Osteocyte (in vitro differentiated cells): ENCODE results near the gene ZSCAN4. TPM values are rescaled to one million over a fixed set of nuclear protein-coding genes. Genes with fewer than 3 reads are reported as not detected.
A peak's percentile ranks its signal among the peaks of the same experiment; 100 is the strongest.

Experiments used
- DNase-seq: peaks from one replicate; pipeline ENCODE4 v3.0.0; 2021; ENCODE audit warnings: mixed read lengths; ENCODE audit not compliant: unreplicated experiment; ENCODE audit errors: extremely low spot score
- H3K27ac Mint-ChIP-seq: one replicate; pipeline ENCODE4 v1.8.0; 2021; ENCODE audit warnings: mild to moderate bottlenecking, mixed read lengths; ENCODE audit not compliant: unreplicated experiment
- H3K27me3 Mint-ChIP-seq: one replicate; pipeline ENCODE4 v1.8.0; 2021; ENCODE audit warnings: mixed read lengths; ENCODE audit not compliant: unreplicated experiment
- H3K36me3 Mint-ChIP-seq: one replicate; pipeline ENCODE4 v1.8.0; 2021; ENCODE audit warnings: mixed read lengths; ENCODE audit not compliant: unreplicated experiment
- H3K4me1 Mint-ChIP-seq: one replicate; pipeline ENCODE4 v1.8.0; 2021; ENCODE audit warnings: mixed read lengths; ENCODE audit not compliant: unreplicated experiment
- H3K4me3 Mint-ChIP-seq: one replicate; pipeline ENCODE4 v1.8.0; 2021; ENCODE audit warnings: mild to moderate bottlenecking, moderate library complexity, mixed read lengths; ENCODE audit not compliant: unreplicated experiment
- H3K9me3 Mint-ChIP-seq: one replicate; pipeline ENCODE4 v1.8.0; 2021; ENCODE audit warnings: mixed read lengths; ENCODE audit not compliant: unreplicated experiment
- total RNA-seq: library from RNA; stranded (reverse); gene quantifications from 2 replicates; pipeline ENCODE4 v1.2.1, GENCODE V29; 2021
- TF ChIP-seq, protein P1 (sequence below): fragments of 200-600 bp; sonication (generic); IDR thresholded peaks from 2 replicates; pipeline ENCODE4 v1.5.0; 2021; ENCODE audit warnings: antibody characterized with exemption, mild to moderate bottlenecking, moderate library complexity

The ZSCAN4 gene
- total RNA-seq, 1 donor from 2014 or later: not detected

DNA sequence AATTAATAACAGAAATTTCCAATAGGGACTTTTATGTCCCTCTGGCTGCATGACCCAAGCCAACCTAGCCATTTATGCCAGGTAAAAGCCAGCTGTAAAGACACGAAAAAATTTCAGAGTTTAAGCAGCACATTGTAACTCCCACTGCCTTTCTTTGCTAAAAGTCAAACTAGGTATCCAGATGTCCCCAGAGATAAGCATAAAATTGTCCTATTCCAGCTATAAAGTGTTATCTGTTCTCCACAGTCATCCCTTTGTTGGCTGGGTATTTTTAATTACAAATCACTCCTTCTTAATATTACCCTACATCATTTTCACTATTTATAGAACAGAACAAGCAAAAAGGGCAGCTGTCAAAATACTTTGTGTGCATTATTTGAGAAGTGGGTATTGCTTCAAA lies 43.5 kb downstream of the ZSCAN4 start:
- no peak for DNase-seq
- Mint-ChIP-seq H3K9me3 (peaks cover 39% of the 10 kb centered on the region), H3K36me3 (peaks cover 35% of the 10 kb centered on the region), H3K27me3 (no peaks in the 10 kb centered on the region), H3K27ac (no peak overlapping the region), H3K4me1 (peaks cover 21% of the 10 kb centered on the region), H3K4me3 (no peak overlapping the region)
- TF ChIP-seq, protein P1, sequence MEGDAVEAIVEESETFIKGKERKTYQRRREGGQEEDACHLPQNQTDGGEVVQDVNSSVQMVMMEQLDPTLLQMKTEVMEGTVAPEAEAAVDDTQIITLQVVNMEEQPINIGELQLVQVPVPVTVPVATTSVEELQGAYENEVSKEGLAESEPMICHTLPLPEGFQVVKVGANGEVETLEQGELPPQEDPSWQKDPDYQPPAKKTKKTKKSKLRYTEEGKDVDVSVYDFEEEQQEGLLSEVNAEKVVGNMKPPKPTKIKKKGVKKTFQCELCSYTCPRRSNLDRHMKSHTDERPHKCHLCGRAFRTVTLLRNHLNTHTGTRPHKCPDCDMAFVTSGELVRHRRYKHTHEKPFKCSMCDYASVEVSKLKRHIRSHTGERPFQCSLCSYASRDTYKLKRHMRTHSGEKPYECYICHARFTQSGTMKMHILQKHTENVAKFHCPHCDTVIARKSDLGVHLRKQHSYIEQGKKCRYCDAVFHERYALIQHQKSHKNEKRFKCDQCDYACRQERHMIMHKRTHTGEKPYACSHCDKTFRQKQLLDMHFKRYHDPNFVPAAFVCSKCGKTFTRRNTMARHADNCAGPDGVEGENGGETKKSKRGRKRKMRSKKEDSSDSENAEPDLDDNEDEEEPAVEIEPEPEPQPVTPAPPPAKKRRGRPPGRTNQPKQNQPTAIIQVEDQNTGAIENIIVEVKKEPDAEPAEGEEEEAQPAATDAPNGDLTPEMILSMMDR: no peak

GRCh38 chr19:57719424-57719823 lies 50.7 kb downstream of the ZSCAN4 start:
- H3K4me1 Mint-ChIP-seq: no peaks in the 10 kb centered on the region
- H3K27ac Mint-ChIP-seq: no peak overlapping the region
- peaks cover 65% of the 10 kb centered on the region for H3K36me3 Mint-ChIP-seq
- TF ChIP-seq, protein P1: no peak
- peaks cover 53% of the 10 kb centered on the region for H3K9me3 Mint-ChIP-seq
- DNase-seq: no peak
- H3K4me3 Mint-ChIP-seq: no peak overlapping the region
- no peaks in the 10 kb centered on the region for H3K27me3 Mint-ChIP-seq

- H3K27ac Mint-ChIP-seq: no peak overlapping the region
- H3K4me1 Mint-ChIP-seq: no peaks in the 10 kb centered on the region
- DNase-seq: peak; percentile 51
- no peaks in the 10 kb centered on the region for H3K27me3 Mint-ChIP-seq
- peaks cover 51% of the 10 kb centered on the region for H3K9me3 Mint-ChIP-seq
- TF ChIP-seq, protein P1: no peak
- H3K36me3 Mint-ChIP-seq: peaks cover 69% of the 10 kb centered on the region
- H3K4me3 Mint-ChIP-seq: no peak overlapping the region
Measured at GRCh38 chr19:57719901-57720519, 51.3 kb downstream of the ZSCAN4 start.

DNA sequence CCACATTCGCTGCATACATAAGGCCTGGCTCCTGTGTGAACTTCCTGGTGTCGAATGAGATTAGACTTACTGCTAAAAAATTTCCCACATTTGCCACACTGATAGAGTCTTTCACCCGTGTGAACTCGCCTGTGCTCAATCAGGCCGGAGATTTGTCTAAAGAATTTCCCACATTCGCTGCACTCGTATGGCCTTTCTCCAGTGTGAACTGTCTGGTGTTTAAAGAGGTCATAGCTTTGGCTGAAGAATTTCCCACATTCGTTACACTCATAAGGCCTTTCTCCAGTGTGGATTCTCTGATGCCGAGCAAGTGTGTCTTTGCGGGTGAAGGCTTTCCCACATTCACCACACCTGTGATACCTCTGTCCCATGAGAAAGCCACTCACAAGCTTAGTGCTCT lies 52.1 kb downstream of the ZSCAN4 start:
- Mint-ChIP-seq H3K27ac (no peak overlapping the region), H3K4me1 (no peaks in the 10 kb centered on the region), H3K27me3 (no peaks in the 10 kb centered on the region), H3K9me3 (peaks cover 46% of the 10 kb centered on the region), H3K36me3 (peaks cover 64% of the 10 kb centered on the region), H3K4me3 (no peak overlapping the region)
- DNase-seq: peak; percentile 27
- TF ChIP-seq, protein P1: no peak

Other genes with a start within 250 kb of the ZSCAN4 start
- 9.4 and 9.5 TPM in 2 replicates for gene ZNF749, start 233.6 kb upstream of the ZSCAN4 start, total RNA-seq
- gene VN1R1, start 211.8 kb upstream of the ZSCAN4 start, total RNA-seq: 0.62 and 0.68 TPM in 2 replicates
- 10.4 and 10.8 TPM in 2 replicates for gene ZNF772, start 191.4 kb upstream of the ZSCAN4 start, total RNA-seq
- 11.8 and 13.5 TPM in 2 replicates for gene ZNF419, start 181.2 kb upstream of the ZSCAN4 start, total RNA-seq
- 7.4 and 8.4 TPM in 2 replicates for gene ZNF773, start 169.0 kb upstream of the ZSCAN4 start, total RNA-seq
- 7.3 and 9.0 TPM in 2 replicates for gene ZNF549, start 141.6 kb upstream of the ZSCAN4 start, total RNA-seq
- 10.3 and 11.0 TPM in 2 replicates for gene ZNF550, start 109.1 kb upstream of the ZSCAN4 start, total RNA-seq
- 6.5 and 6.8 TPM in 2 replicates for gene ZNF416, start 90.0 kb upstream of the ZSCAN4 start, total RNA-seq
- 6.8 and 7.1 TPM in 2 replicates for gene ZIK1, start 84.8 kb upstream of the ZSCAN4 start, total RNA-seq
- 2.4 and 2.8 TPM in 2 replicates for gene ZNF530, start 69.0 kb upstream of the ZSCAN4 start, total RNA-seq
- gene ZNF134, start 54.7 kb upstream of the ZSCAN4 start, total RNA-seq: 19.6 and 20.0 TPM in 2 replicates
- gene ZNF211, start 35.8 kb upstream of the ZSCAN4 start, total RNA-seq: 11.9 and 14.4 TPM in 2 replicates
- gene ZNF551, start 13.0 kb downstream of the ZSCAN4 start, total RNA-seq: 6.1 and 6.3 TPM in 2 replicates
- 18.0 and 18.9 TPM in 2 replicates for gene ZNF154, start 40.3 kb downstream of the ZSCAN4 start, total RNA-seq
- gene ZNF671, start 58.7 kb downstream of the ZSCAN4 start, total RNA-seq: 7.1 TPM in 2 replicates
- 16.9 and 21.0 TPM in 2 replicates for gene ZNF776, start 77.9 kb downstream of the ZSCAN4 start, total RNA-seq
- 18.8 TPM in 2 replicates for gene ZNF586, start 100.7 kb downstream of the ZSCAN4 start, total RNA-seq
- gene ZNF552, start 146.0 kb downstream of the ZSCAN4 start, total RNA-seq: 5.2 and 9.0 TPM in 2 replicates
- gene ZNF587B, start 161.4 kb downstream of the ZSCAN4 start, total RNA-seq: 14.4 and 16.5 TPM in 2 replicates
- 33.5 and 34.2 TPM in 2 replicates for gene ZNF587, start 180.9 kb downstream of the ZSCAN4 start, total RNA-seq
- 17.2 and 18.0 TPM in 2 replicates for gene ZNF814, start 220.1 kb downstream of the ZSCAN4 start, total RNA-seq
- gene ZNF417, start 247.7 kb downstream of the ZSCAN4 start, total RNA-seq: 16.9 and 21.0 TPM in 2 replicates